ENCODE data around the gene KIAA1614. TPM values are rescaled to one million over a fixed set of nuclear protein-coding genes. Genes with fewer than 3 reads are reported as not detected.

Gene KIAA1614
- polyA plus RNA-seq, 1 of the 3 experiments (the other 2 are of a cell fraction), result 1.1 TPM

DNA sequence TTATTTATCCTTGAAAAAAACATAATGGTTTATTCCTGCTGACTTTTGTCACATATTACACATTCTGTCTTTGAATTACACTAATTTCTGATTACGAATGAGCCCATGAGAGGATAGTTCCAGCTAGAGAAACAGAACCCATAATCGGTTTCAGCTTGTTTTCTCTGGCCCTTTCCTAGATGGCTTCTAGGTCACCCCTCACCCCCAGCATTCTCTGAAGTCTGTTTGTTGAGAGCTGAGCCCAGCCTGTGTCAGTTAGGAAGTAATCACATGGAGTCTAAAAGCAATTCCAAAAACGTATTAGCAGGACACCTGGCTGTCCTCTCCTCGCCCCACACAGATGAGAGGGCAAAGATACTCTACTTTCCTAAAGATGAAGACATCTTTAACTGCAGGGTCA is 48.9 kb downstream of the KIAA1614 start:
- no peak for DNase-seq
- WGBS (ENCODE audit: low lambda C conversion rate), result 95% methylated on average over 4 of the region's 4 CpGs

DNA sequence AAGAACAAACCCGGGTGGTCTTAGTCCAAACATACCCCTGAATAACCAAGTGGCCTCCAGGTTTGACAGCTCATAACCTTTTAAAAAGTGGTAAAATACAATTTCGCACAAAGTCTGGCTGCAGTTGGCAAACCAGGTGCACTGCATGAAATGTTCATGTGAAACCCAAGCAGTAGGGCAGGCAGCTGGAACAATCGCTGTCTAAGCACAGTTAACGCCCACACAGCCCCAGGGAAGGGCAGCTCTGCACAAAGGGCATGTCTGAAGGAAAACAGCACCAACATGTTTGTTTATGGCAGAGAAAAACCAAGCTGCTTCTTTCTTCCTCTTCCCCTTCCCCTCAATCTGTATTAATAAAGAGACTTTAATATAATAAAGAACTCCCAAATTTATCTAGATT is 49.5 kb downstream of the KIAA1614 start:
- Histone ChIP-seq H3K9me3 (no peaks in the 10 kb centered on the region), H3K27me3 (ENCODE audit: insufficient read depth) (no peaks in the 10 kb centered on the region), H3K9me2 (no peaks in the 10 kb centered on the region), H3F3A (replicated peaks; ENCODE audit: insufficient read depth) (no peaks in the 10 kb centered on the region), H3K4me2 (no peak overlapping the region), H3K27ac (ENCODE audit: low read depth in 2 of 2, low read length in 1 of 2) (no peak overlapping the region), H3K79me2 (ENCODE audit: insufficient read depth) (no peaks in the 10 kb centered on the region), H3K36me3 (replicated peaks in 1 of 2; ENCODE audit: control insufficient read depth in 1 of 2, insufficient read depth in 2 of 2, low read length in 1 of 2) (peaks cover 4 to 46% of the 10 kb centered on the region in 2 experiments), H3K9ac (no peak overlapping the region), H2AFZ (ENCODE audit: low read depth) (no peak overlapping the region), H3K4me1 (ENCODE audit: control insufficient read depth in 1 of 2, insufficient read depth in 2 of 2, low read depth in 1 of 2, low read length in 1 of 2) (peaks cover 0 to 6% of the 10 kb centered on the region in 2 experiments; a peak in 1 of 4 replicates), H3K4me3 (ENCODE audit: low read depth in 2 of 2, low read length in 1 of 2) (no peak overlapping the region), H4K20me1 (ENCODE audit: insufficient read depth) (no peaks in the 10 kb centered on the region)
- POLR2A ChIA-PET, result interaction anchor here (0.9 kb wide), 1 partner anchor 32 kb away, joined by 4 read pairs; no protein-coding TSS in a partner anchor
- no peak for DNase-seq
- 92% methylated on average over 3 of the region's 4 CpGs for WGBS (ENCODE audit: low lambda C conversion rate)
- no peak for TF ChIP-seq EZH2phosphoT487 (IDR thresholded peaks at IDR 0.05; ENCODE audit: borderline replicate concordance, low read depth)
- CTCF ChIA-PET, result interaction anchor here (0.7 to 5.2 kb wide), 4 partner anchors 16 to 180 kb away, joined by 3 to 18 read pairs (median 4); no protein-coding TSS in a partner anchor

More for the DNA sequence above, 48.9 kb downstream of the KIAA1614 start:
- Histone ChIP-seq H3K9me2 (no peaks in the 10 kb centered on the region), H2AFZ (ENCODE audit: low read depth) (no peak overlapping the region), H3K36me3 (replicated peaks in 1 of 2; ENCODE audit: control insufficient read depth in 1 of 2, insufficient read depth in 2 of 2, low read length in 1 of 2) (peaks cover 4 to 46% of the 10 kb centered on the region in 2 experiments), H3K9ac (no peak overlapping the region), H3K4me1 (ENCODE audit: control insufficient read depth in 1 of 2, insufficient read depth in 2 of 2, low read depth in 1 of 2, low read length in 1 of 2) (peaks cover 0 to 6% of the 10 kb centered on the region in 2 experiments; a peak in 1 of 4 replicates), H3K27me3 (ENCODE audit: insufficient read depth) (no peaks in the 10 kb centered on the region), H3K4me2 (no peak overlapping the region), H4K20me1 (ENCODE audit: insufficient read depth) (no peaks in the 10 kb centered on the region), H3F3A (replicated peaks; ENCODE audit: insufficient read depth) (no peaks in the 10 kb centered on the region), H3K27ac (ENCODE audit: low read depth in 2 of 2, low read length in 1 of 2) (no peak overlapping the region; a peak in 1 of 4 replicates), H3K9me3 (no peaks in the 10 kb centered on the region), H3K79me2 (ENCODE audit: insufficient read depth) (no peaks in the 10 kb centered on the region), H3K4me3 (ENCODE audit: low read depth in 2 of 2, low read length in 1 of 2) (no peak overlapping the region)
- TF ChIP-seq GABPA (IDR thresholded peaks at IDR 0.05; ENCODE audit: low read depth), result no peak
- TF ChIP-seq FOXJ3 (CRISPR knock-in tag; IDR thresholded peaks at IDR 0.05), result no peak
- ChIA-PET POLR2A (no interaction called here), CTCF (interaction anchor here (0.7 to 5.2 kb wide), 4 partner anchors 17 to 181 kb away, joined by 3 to 18 read pairs (median 4); no protein-coding TSS in a partner anchor)

DNA sequence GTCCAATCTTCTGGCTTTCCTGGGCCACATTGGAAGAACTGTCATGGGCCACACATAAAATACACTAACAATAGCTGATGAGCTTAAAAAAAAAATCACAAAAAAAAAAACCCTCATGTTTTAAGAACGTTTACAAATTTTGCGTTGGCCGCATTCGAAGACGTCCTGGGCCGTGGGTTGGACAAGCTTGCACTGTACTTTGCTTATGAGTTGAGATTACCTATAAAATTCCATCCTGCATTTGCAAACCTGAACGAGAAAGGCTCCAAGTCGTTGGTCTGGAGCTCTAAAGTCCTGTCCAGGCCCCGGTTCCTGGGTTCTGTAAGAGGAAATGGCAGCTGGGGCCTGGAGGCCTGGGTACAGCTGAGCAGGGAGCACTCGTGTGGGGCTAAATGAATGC is 51.4 kb downstream of the KIAA1614 start:
- H3K27ac ChIP-seq (ENCODE audit: low read depth in 2 of 2, low read length in 1 of 2), result no peak overlapping the region
- no peak for DNase-seq
- no peak overlapping the region for H2AFZ ChIP-seq (ENCODE audit: low read depth)
- no peak overlapping the region for H3K4me2 ChIP-seq
- H3K9me2 ChIP-seq, result no peaks in the 10 kb centered on the region
- H3K79me2 ChIP-seq (ENCODE audit: insufficient read depth), result no peaks in the 10 kb centered on the region
- 89% methylated on average over 10 of the region's 10 CpGs for WGBS (ENCODE audit: low lambda C conversion rate)
- peaks cover 0 to 6% of the 10 kb centered on the region in 2 experiments; a peak in 1 of 4 replicates for H3K4me1 ChIP-seq (ENCODE audit: control insufficient read depth in 1 of 2, insufficient read depth in 2 of 2, low read depth in 1 of 2, low read length in 1 of 2)
- peaks cover 4 to 44% of the 10 kb centered on the region in 2 experiments for H3K36me3 ChIP-seq (replicated peaks in 1 of 2; ENCODE audit: control insufficient read depth in 1 of 2, insufficient read depth in 2 of 2, low read length in 1 of 2)
- H4K20me1 ChIP-seq (ENCODE audit: insufficient read depth), result no peaks in the 10 kb centered on the region
- CTCF ChIA-PET, result interaction anchor here (0.6 to 5.2 kb wide), 2 partner anchors 178 to 1186 kb away, joined by 3 to 18 read pairs; no protein-coding TSS in a partner anchor
- H3K9me3 ChIP-seq, result no peaks in the 10 kb centered on the region
- no peak overlapping the region for H3K9ac ChIP-seq
- POLR2A ChIA-PET, result no interaction called here
- H3K4me3 ChIP-seq (ENCODE audit: low read depth in 2 of 2, low read length in 1 of 2), result no peak overlapping the region
- H3K27me3 ChIP-seq (ENCODE audit: insufficient read depth), result no peaks in the 10 kb centered on the region
- H3F3A ChIP-seq (replicated peaks; ENCODE audit: insufficient read depth), result no peaks in the 10 kb centered on the region
- no peak for TF ChIP-seq TAF1 (IDR thresholded peaks at IDR 0.05; ENCODE audit: borderline replicate concordance, low read depth, low read length)
- TF ChIP-seq GATA2 (CRISPR knock-in tag; IDR thresholded peaks at IDR 0.05), result no peak
- no peak for TF ChIP-seq MEF2A (IDR thresholded peaks at IDR 0.05; ENCODE audit: borderline replicate concordance, low read depth)
- TF ChIP-seq, protein P1, sequence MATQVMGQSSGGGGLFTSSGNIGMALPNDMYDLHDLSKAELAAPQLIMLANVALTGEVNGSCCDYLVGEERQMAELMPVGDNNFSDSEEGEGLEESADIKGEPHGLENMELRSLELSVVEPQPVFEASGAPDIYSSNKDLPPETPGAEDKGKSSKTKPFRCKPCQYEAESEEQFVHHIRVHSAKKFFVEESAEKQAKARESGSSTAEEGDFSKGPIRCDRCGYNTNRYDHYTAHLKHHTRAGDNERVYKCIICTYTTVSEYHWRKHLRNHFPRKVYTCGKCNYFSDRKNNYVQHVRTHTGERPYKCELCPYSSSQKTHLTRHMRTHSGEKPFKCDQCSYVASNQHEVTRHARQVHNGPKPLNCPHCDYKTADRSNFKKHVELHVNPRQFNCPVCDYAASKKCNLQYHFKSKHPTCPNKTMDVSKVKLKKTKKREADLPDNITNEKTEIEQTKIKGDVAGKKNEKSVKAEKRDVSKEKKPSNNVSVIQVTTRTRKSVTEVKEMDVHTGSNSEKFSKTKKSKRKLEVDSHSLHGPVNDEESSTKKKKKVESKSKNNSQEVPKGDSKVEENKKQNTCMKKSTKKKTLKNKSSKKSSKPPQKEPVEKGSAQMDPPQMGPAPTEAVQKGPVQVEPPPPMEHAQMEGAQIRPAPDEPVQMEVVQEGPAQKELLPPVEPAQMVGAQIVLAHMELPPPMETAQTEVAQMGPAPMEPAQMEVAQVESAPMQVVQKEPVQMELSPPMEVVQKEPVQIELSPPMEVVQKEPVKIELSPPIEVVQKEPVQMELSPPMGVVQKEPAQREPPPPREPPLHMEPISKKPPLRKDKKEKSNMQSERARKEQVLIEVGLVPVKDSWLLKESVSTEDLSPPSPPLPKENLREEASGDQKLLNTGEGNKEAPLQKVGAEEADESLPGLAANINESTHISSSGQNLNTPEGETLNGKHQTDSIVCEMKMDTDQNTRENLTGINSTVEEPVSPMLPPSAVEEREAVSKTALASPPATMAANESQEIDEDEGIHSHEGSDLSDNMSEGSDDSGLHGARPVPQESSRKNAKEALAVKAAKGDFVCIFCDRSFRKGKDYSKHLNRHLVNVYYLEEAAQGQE (IDR thresholded peaks at IDR 0.05; ENCODE audit: low read depth, low read length), result no peak
- no peak for TF ChIP-seq FOSL2 (IDR thresholded peaks at IDR 0.05; ENCODE audit: borderline replicate concordance, low read depth)
- TF ChIP-seq, protein P2, sequence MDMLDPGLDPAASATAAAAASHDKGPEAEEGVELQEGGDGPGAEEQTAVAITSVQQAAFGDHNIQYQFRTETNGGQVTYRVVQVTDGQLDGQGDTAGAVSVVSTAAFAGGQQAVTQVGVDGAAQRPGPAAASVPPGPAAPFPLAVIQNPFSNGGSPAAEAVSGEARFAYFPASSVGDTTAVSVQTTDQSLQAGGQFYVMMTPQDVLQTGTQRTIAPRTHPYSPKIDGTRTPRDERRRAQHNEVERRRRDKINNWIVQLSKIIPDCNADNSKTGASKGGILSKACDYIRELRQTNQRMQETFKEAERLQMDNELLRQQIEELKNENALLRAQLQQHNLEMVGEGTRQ (IDR thresholded peaks at IDR 0.05; ENCODE audit: borderline replicate concordance, low read depth, low read length), result no peak
- no peak for TF ChIP-seq TCF12 (IDR thresholded peaks at IDR 0.05)
- TF ChIP-seq, protein P3, sequence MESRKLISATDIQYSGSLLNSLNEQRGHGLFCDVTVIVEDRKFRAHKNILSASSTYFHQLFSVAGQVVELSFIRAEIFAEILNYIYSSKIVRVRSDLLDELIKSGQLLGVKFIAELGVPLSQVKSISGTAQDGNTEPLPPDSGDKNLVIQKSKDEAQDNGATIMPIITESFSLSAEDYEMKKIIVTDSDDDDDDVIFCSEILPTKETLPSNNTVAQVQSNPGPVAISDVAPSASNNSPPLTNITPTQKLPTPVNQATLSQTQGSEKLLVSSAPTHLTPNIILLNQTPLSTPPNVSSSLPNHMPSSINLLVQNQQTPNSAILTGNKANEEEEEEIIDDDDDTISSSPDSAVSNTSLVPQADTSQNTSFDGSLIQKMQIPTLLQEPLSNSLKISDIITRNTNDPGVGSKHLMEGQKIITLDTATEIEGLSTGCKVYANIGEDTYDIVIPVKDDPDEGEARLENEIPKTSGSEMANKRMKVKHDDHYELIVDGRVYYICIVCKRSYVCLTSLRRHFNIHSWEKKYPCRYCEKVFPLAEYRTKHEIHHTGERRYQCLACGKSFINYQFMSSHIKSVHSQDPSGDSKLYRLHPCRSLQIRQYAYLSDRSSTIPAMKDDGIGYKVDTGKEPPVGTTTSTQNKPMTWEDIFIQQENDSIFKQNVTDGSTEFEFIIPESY (IDR thresholded peaks at IDR 0.05; ENCODE audit: borderline replicate concordance, low read depth), result no peak
- TF ChIP-seq, protein P4, sequence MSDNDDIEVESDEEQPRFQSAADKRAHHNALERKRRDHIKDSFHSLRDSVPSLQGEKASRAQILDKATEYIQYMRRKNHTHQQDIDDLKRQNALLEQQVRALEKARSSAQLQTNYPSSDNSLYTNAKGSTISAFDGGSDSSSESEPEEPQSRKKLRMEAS (IDR thresholded peaks at IDR 0.05; ENCODE audit: low read depth), result no peak
